ENCODE results near the gene TMA7. TPM values are rescaled to one million over a fixed set of nuclear protein-coding genes. Genes with fewer than 3 reads are reported as not detected.

TMA7 gene
- total and polyA plus RNA-seq, 4 donors: 152 to 985 (median 239) TPM

- Histone ChIP-seq H3K4me1 (ENCODE audit: control insufficient read depth in 5 of 5, insufficient read depth in 5 of 5, low read length in 5 of 5) (peaks cover 0 to 5% (median 0%) of the 10 kb centered on the region in 5 donors), H3K4me3 (no peak overlapping the region), H3K36me3 (ENCODE audit: control insufficient read depth in 4 of 4, insufficient read depth in 4 of 4, low read length in 4 of 4) (peaks cover 0 to 55% (median 13%) of the 10 kb centered on the region in 4 donors), H3K27me3 (ENCODE audit: control insufficient read depth in 3 of 3, insufficient read depth in 3 of 3, low read length in 2 of 3) (no peaks in the 10 kb centered on the region), H3K9me3 (ENCODE audit: control insufficient read depth in 4 of 4, insufficient read depth in 3 of 4, low read length in 3 of 4) (no peaks in the 10 kb centered on the region), H3K9ac (ENCODE audit: insufficient read depth in 1 of 2, low read length in 2 of 2) (no peak overlapping the region), H3K27ac (ENCODE audit: low read depth in 1 of 2, low read length in 1 of 2) (no peak overlapping the region)
- TF ChIP-seq CTCF (IDR thresholded peaks at IDR 0.05; ENCODE audit: control extremely low read depth, extremely low read depth): no peak
- WGBS, 2 donors: 93 to 95% methylated on average over 17 of the region's 17 CpGs
- ATAC-seq (ENCODE audit: insufficient read depth, low FRiP score) (no peak), DNase-seq (no peak)
These were observed 20.5 kb upstream of the TMA7 start for GRCh38 chr3:48419597-48419996.

- no peak for TF ChIP-seq CTCF (IDR thresholded peaks at IDR 0.05; ENCODE audit: control extremely low read depth, extremely low read depth)
- Histone ChIP-seq H3K9me3 (ENCODE audit: control insufficient read depth in 4 of 4, insufficient read depth in 3 of 4, low read length in 3 of 4) (no peaks in the 10 kb centered on the region), H3K27ac (ENCODE audit: low read depth in 1 of 2, low read length in 1 of 2) (no peak overlapping the region), H3K4me3 (no peak overlapping the region), H3K36me3 (ENCODE audit: control insufficient read depth in 4 of 4, insufficient read depth in 4 of 4, low read length in 4 of 4) (peaks cover 0 to 46% (median 8%) of the 10 kb centered on the region in 4 donors), H3K4me1 (ENCODE audit: control insufficient read depth in 5 of 5, insufficient read depth in 5 of 5, low read length in 5 of 5) (peaks cover 0 to 10% (median 9%) of the 10 kb centered on the region in 5 donors), H3K9ac (ENCODE audit: insufficient read depth in 1 of 2, low read length in 2 of 2) (no peak overlapping the region), H3K27me3 (ENCODE audit: control insufficient read depth in 3 of 3, insufficient read depth in 3 of 3, low read length in 2 of 3) (no peaks in the 10 kb centered on the region)
- no peak for DNase-seq
- 92 to 97% methylated on average over 14 of the region's 14 CpGs for WGBS, 2 donors
- ATAC-seq (ENCODE audit: insufficient read depth, low FRiP score): no peak
These were observed 19.5 kb upstream of the TMA7 start for GRCh38 chr3:48420561-48420960.

GRCh38 chr3:48422272-48422671 lies 17.8 kb upstream of the TMA7 start:
- Histone ChIP-seq H3K27ac (ENCODE audit: low read depth in 1 of 2, low read length in 1 of 2) (no peak overlapping the region), H3K36me3 (ENCODE audit: control insufficient read depth in 4 of 4, insufficient read depth in 4 of 4, low read length in 4 of 4) (peaks cover 0 to 40% (median 6%) of the 10 kb centered on the region in 4 donors), H3K4me1 (ENCODE audit: control insufficient read depth in 5 of 5, insufficient read depth in 5 of 5, low read length in 5 of 5) (peaks cover 0 to 27% (median 15%) of the 10 kb centered on the region in 5 donors), H3K9me3 (ENCODE audit: control insufficient read depth in 4 of 4, insufficient read depth in 3 of 4, low read length in 3 of 4) (no peaks in the 10 kb centered on the region), H3K27me3 (ENCODE audit: control insufficient read depth in 3 of 3, insufficient read depth in 3 of 3, low read length in 2 of 3) (no peaks in the 10 kb centered on the region), H3K9ac (ENCODE audit: insufficient read depth in 1 of 2, low read length in 2 of 2) (no peak overlapping the region), H3K4me3 (no peak overlapping the region)
- DNase-seq (no peak), ATAC-seq (ENCODE audit: insufficient read depth, low FRiP score) (no peak)
- TF ChIP-seq CTCF (IDR thresholded peaks at IDR 0.05; ENCODE audit: control extremely low read depth, extremely low read depth): no peak
- WGBS, 2 donors: 82 to 96% methylated on average over 3 of the region's 3 CpGs

GRCh38 chr3:48422681-48423080 lies 17.4 kb upstream of the TMA7 start:
- Histone ChIP-seq H3K27ac (ENCODE audit: low read depth in 1 of 2, low read length in 1 of 2) (no peak overlapping the region), H3K27me3 (ENCODE audit: control insufficient read depth in 3 of 3, insufficient read depth in 3 of 3, low read length in 2 of 3) (no peaks in the 10 kb centered on the region), H3K4me1 (ENCODE audit: control insufficient read depth in 5 of 5, insufficient read depth in 5 of 5, low read length in 5 of 5) (peaks cover 0 to 31% (median 19%) of the 10 kb centered on the region in 5 donors), H3K36me3 (ENCODE audit: control insufficient read depth in 4 of 4, insufficient read depth in 4 of 4, low read length in 4 of 4) (peaks cover 0 to 37% (median 6%) of the 10 kb centered on the region in 4 donors), H3K4me3 (no peak overlapping the region), H3K9ac (ENCODE audit: insufficient read depth in 1 of 2, low read length in 2 of 2) (no peak overlapping the region), H3K9me3 (ENCODE audit: control insufficient read depth in 4 of 4, insufficient read depth in 3 of 4, low read length in 3 of 4) (no peaks in the 10 kb centered on the region)
- TF ChIP-seq CTCF (IDR thresholded peaks at IDR 0.05; ENCODE audit: control extremely low read depth, extremely low read depth): no peak
- WGBS, 2 donors: 94 to 97% methylated on average over 7 to 8 of the region's 8 CpGs
- ATAC-seq (ENCODE audit: insufficient read depth, low FRiP score) (no peak), DNase-seq (no peak)
